ENCODE measurements around the gene RNLS. TPM values are rescaled to one million over a fixed set of nuclear protein-coding genes. Genes with fewer than 3 reads are reported as not detected.

RNLS gene
- total RNA-seq, 2 experiments from 2014 or later, result 4.0 to 4.4 TPM

DNA sequence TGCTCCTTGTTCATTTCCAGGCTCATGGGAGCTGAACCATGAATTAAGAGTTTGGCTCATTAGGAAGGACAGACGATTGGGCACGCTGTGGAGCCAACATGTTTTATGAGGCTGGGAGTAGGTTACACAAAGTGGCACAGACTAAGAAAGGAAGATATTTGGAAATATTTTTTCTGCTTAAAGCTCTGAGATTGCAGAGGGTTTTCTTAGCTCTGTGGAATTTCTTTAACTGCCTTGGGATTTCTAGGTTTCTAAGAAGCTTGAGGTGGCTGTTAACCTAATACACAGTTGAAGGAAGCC, 344.6 kb downstream of the RNLS start:
- Mint-ChIP-seq H3K4me3 (no peak overlapping the region), H3K9me3 (no peaks in the 10 kb centered on the region), H3K36me3 (ENCODE audit: low read depth) (no peaks in the 10 kb centered on the region), H3K27ac (no peak overlapping the region), H3K27me3 (ENCODE audit: low read depth) (no peaks in the 10 kb centered on the region), H3K4me1 (ENCODE audit: low read depth) (peaks cover 3% of the 10 kb centered on the region)
- no peak for DNase-seq
- intact Hi-C loops (cut with micrococcal nuclease), result no loop called here
- CTCF ChIA-PET, result interaction anchor here (0.7 kb wide), 1 partner anchor 97 kb away, joined by 3 read pairs; no protein-coding TSS in a partner anchor

DNA sequence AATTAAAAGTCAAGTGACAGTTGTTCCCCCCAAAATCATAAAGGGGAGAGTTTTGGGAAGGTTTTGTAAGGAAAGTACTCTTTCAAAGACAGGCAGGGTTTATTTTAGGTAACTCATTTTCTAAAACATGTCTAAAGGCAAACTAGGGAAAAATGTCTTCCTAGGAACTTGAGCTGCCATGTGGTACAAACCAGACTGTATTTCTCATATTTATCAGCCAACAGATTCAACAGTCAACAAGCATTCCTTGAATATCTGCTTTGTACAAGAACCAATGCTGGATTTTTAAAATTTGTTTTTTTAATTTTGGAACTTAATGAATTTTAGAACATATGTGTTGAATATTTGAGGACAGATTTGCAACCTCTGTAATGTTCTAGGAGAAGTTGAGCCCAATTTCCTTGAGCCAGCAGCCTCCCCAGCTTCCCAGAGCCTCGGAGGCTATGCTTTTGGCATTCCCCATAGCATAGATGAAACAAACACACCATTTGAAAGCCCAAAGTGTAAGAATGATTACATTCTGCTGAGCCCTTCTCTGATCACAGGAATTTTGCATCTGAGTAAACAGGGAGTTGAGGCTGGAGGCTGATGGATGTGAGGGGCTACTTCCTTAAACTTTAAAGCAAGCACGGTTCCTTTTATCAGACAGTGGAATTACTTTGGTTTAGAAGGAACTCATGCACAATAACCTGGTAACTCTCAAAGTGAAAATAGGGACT, 345.1 kb downstream of the RNLS start:
- CTCF ChIA-PET, result no interaction called here
- intact Hi-C loops (cut with micrococcal nuclease), result no loop called here
- H3K4me1 Mint-ChIP-seq (ENCODE audit: low read depth), result peaks cover 3% of the 10 kb centered on the region

DNA sequence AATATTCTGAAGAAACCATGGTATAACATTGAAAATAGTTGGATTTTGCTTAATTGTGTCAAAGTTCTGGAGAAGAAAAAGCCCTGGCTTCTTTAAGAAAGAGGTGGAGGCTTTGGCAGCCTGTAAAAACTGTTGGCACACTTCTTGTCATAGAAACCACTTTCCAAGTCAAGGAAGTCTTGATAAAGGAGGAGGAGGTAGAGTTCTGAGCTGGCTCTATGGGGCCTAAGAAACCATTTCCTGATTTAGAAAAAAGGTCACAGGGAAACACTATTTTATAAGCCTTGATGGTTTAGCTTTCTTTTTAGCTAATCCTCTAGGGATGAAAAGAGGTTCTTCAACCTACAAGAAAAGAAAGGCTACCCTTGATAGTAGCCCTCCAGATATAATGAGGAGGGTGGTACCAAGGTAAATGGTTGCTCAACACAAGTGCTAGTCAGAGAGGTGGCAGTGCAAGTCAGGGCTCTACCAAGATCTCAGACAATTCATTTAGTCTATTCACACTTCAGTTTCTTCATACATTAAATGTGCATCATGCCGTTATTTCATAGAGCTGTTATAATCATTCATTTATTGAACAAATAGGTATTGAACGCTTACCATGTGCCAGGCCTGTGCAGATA, 346.9 kb downstream of the RNLS start:
- H3K27me3 Mint-ChIP-seq (ENCODE audit: low read depth), result no peaks in the 10 kb centered on the region
- CTCF ChIA-PET, result no interaction called here
- H3K4me1 Mint-ChIP-seq (ENCODE audit: low read depth), result peaks cover 3% of the 10 kb centered on the region
- no peak overlapping the region for H3K27ac Mint-ChIP-seq
- DNase-seq, result no peak
- H3K4me3 Mint-ChIP-seq, result no peak overlapping the region
- H3K36me3 Mint-ChIP-seq (ENCODE audit: low read depth), result no peaks in the 10 kb centered on the region
- intact Hi-C loops (cut with micrococcal nuclease), result no loop called here
- H3K9me3 Mint-ChIP-seq, result no peaks in the 10 kb centered on the region

More for the DNA sequence above, 345.1 kb downstream of the RNLS start:
- Mint-ChIP-seq H3K9me3 (no peaks in the 10 kb centered on the region), H3K27ac (no peak overlapping the region), H3K4me3 (no peak overlapping the region), H3K27me3 (ENCODE audit: low read depth) (no peaks in the 10 kb centered on the region), H3K36me3 (ENCODE audit: low read depth) (no peaks in the 10 kb centered on the region)
- DNase-seq, result no peak

DNA sequence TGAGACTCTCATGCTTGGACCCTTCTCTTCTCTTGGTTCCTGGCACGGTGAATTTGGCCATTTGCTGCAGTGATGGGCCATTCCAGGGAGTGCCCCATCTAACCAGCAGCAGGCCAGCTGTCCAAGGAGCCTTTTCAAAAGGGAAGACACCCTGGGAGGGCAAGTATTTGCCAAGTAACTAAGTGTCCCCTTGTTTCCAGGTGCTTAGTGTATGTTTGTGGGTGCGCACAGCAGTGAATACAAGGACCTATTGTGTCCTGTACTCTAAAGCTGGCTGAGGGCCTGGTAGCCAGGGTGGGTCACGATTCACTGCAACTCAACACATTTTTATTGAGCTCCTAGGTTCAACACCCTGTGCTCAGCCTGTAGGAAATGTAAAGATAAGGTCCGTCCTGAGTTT, 348.8 kb downstream of the RNLS start:
- intact Hi-C loops (cut with micrococcal nuclease), result no loop called here
- CTCF ChIA-PET, result no interaction called here
- Mint-ChIP-seq H3K27ac (no peak overlapping the region), H3K36me3 (ENCODE audit: low read depth) (no peaks in the 10 kb centered on the region), H3K9me3 (no peaks in the 10 kb centered on the region), H3K4me1 (ENCODE audit: low read depth) (peaks cover 3% of the 10 kb centered on the region), H3K27me3 (ENCODE audit: low read depth) (no peaks in the 10 kb centered on the region), H3K4me3 (no peak overlapping the region)
- DNase-seq, result no peak

DNA sequence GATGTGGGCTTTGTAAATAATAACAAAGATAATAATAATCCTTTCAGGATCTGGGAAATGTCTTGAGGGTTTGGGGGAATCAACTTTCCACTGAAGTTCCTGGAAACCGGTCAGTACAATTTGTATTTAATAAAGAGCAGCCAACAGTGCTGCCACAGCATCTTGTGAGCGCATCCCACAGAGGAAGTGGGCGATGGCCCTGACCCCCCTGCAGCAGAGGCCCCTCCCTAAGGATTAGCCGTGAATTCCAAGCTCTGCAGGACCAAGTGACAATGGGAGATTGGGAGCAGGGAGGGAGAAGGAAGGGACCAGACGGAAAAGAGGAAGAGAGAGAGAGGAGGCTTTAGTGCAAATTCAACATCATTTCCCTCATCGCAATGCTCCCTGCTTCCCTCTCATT, 349.2 kb downstream of the RNLS start:
- Mint-ChIP-seq H3K27me3 (ENCODE audit: low read depth) (no peaks in the 10 kb centered on the region), H3K9me3 (no peaks in the 10 kb centered on the region), H3K27ac (no peak overlapping the region), H3K4me1 (ENCODE audit: low read depth) (peaks cover 3% of the 10 kb centered on the region), H3K4me3 (no peak overlapping the region), H3K36me3 (ENCODE audit: low read depth) (no peaks in the 10 kb centered on the region)
- DNase-seq, result no peak
- intact Hi-C loops (cut with micrococcal nuclease), result no loop called here
- CTCF ChIA-PET, result no interaction called here

DNA sequence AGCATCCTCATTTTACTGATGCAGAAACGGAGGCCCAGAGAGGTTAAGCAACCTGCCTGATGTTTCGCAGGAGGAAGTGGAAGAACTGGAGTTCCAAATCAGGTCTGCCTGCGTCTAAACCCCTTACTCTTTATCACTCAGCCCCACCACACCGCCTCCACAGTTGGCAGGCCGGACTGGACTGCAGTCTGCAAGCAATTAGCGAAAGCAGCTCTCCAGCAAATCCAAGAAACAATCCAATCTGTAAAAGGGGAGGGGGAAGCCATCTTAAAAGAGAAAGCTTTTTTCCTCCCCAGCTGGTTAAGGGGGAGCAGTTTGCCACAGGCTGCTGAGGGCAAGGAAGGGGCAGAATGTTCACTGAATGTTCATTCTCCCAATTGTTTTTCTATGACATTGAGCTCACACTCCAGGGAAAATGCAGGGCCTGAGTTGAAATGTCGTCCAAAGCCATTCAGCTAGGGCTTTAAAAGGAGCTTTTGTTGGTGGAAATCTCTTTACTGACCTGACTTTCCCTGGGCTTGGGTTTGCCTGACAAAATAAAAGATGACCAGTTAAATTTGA, 350.1 kb downstream of the RNLS start:
- Mint-ChIP-seq H3K36me3 (ENCODE audit: low read depth) (no peaks in the 10 kb centered on the region), H3K27ac (no peak overlapping the region), H3K4me1 (ENCODE audit: low read depth) (peaks cover 3% of the 10 kb centered on the region), H3K4me3 (no peak overlapping the region), H3K9me3 (no peaks in the 10 kb centered on the region), H3K27me3 (ENCODE audit: low read depth) (no peaks in the 10 kb centered on the region)
- intact Hi-C loops (cut with micrococcal nuclease), result no loop called here
- DNase-seq, result no peak
- CTCF ChIA-PET, result no interaction called here

DNA sequence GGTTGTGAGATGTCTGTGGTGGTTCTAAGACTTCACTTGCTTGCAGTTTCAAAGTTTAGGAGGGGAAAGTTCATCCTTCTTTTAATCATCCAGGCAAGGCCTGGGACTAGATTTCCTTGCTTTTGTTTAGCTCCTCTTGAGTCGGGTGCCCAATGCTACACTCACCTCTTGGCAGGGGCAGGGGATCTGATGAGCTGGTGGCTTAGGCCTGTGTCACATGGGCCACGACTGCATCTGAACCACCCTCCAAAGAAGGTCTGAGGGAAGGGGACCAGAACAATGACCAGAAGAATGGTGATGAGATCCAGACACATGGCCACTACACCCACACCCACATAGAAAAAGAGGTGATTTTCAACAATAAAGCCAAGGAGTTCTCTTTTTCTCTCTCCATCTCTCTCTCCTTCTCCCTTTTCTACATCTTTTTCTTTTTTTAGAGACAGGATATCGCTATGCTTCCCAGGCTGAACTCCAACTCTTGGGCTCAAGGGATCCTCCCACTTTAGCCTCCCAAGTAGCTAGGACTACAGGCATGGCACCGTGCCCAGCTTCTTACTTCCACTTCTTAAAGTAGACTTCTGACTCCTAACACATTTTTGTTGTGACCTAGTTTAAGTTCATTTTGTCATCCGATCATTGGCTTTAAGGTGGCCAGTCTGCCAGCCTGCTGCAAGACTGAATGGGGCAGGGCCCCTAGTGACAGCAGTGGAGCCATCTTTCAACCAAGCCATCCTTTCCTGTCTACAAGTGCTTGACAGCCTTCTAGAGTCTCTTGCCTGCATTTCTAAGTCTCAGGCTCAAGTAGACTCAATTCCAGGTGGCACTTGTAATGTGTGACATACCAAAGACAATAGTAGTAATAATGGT, 350.9 kb downstream of the RNLS start:
- CTCF ChIA-PET, result no interaction called here
- Mint-ChIP-seq H3K4me1 (ENCODE audit: low read depth) (peaks cover 3% of the 10 kb centered on the region), H3K4me3 (no peak overlapping the region), H3K27ac (no peak overlapping the region), H3K27me3 (ENCODE audit: low read depth) (no peaks in the 10 kb centered on the region), H3K9me3 (no peaks in the 10 kb centered on the region), H3K36me3 (ENCODE audit: low read depth) (no peaks in the 10 kb centered on the region)
- intact Hi-C loops (cut with micrococcal nuclease), result no loop called here
- DNase-seq, result no peak

DNA sequence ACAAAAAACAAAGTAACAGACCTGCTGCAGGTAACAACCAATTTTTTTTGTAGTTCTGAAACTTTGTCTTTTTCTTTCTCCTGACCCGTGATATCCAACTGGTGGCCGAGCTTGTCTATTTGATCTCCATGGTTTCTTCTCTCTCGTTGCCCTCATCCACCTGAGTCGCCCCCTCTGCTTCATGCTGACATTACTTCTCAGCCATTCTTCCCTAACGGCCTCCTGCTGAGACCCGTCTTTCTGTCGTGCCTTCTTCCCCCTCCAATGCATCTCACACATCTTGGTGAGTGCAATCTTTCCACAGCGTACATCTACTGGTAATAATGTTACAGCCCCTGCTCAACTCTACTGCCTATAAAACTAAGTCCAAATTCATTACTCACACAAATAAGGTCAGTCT, 352.9 kb downstream of the RNLS start:
- no peak for DNase-seq
- H3K4me3 Mint-ChIP-seq, result no peak overlapping the region
- no peaks in the 10 kb centered on the region for H3K4me1 Mint-ChIP-seq (ENCODE audit: low read depth)
- CTCF ChIA-PET, result interaction anchor here (1.1 kb wide), 1 partner anchor 195 kb away, joined by 3 read pairs; no protein-coding TSS in a partner anchor
- intact Hi-C loops (cut with micrococcal nuclease), result no loop called here
- H3K9me3 Mint-ChIP-seq, result no peaks in the 10 kb centered on the region
- no peaks in the 10 kb centered on the region for H3K36me3 Mint-ChIP-seq (ENCODE audit: low read depth)
- no peaks in the 10 kb centered on the region for H3K27me3 Mint-ChIP-seq (ENCODE audit: low read depth)
- no peak overlapping the region for H3K27ac Mint-ChIP-seq

DNA sequence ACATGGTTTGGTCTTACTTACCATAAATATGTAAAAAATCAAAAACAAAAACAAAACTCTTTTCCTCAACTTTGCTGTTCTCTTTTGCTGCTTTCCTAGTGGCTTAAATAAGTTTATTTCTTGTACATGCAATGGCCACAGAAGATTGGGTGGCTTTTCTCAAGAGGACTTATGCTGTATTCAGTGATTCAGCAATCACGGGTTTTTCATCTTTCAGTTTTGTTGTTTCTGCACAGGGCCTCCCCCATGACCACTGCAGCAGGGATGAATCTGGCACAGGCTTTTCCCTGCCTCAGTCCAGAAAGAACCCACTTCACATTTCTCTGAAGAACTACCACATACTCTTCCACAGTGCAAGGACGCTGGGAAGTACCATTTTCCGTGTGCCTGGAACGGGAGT, 355.0 kb downstream of the RNLS start:
- Mint-ChIP-seq H3K4me3 (no peak overlapping the region), H3K27ac (no peak overlapping the region), H3K4me1 (ENCODE audit: low read depth) (no peaks in the 10 kb centered on the region), H3K27me3 (ENCODE audit: low read depth) (no peaks in the 10 kb centered on the region), H3K36me3 (ENCODE audit: low read depth) (no peaks in the 10 kb centered on the region), H3K9me3 (no peaks in the 10 kb centered on the region)
- intact Hi-C loops (cut with micrococcal nuclease), result no loop called here
- CTCF ChIA-PET, result no interaction called here
- DNase-seq, result no peak

DNA sequence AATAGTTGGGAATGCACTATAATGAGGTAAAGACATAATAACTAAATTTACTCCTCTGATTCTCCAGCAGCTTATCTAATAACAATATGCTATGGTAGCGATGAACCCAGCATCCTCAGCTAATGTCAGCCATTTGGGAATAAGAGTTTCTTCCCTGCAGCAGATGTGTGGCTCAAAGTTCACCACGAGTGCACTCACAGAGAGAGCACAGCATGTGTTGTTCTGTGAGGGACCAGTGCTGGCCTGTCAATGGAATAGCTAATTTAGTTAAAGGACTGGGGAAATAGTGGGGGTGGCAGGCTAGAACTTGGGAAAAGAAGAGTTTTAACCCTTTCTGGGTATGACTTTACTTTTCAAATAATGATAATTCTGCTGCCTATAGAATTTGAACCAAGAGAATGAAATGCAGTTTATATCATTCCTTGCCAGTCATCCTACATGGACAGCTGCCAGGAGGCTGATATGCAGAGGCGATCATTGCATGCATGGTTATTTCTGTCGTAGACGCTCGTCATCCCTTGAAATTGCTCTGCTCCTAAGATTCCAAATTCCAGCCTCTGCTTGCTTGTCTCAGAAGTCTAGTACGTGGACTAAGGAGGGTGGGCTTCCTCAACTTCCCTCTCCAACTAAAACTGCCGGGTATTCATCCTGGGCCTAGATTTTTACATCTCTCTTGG, 355.6 kb downstream of the RNLS start:
- H3K27me3 Mint-ChIP-seq (ENCODE audit: low read depth), result no peaks in the 10 kb centered on the region
- H3K36me3 Mint-ChIP-seq (ENCODE audit: low read depth), result no peaks in the 10 kb centered on the region
- intact Hi-C loops (cut with micrococcal nuclease), result no loop called here
- CTCF ChIA-PET, result no interaction called here
- H3K4me3 Mint-ChIP-seq, result no peak overlapping the region
- H3K9me3 Mint-ChIP-seq, result no peaks in the 10 kb centered on the region
- no peak for DNase-seq
- H3K27ac Mint-ChIP-seq, result no peak overlapping the region
- no peaks in the 10 kb centered on the region for H3K4me1 Mint-ChIP-seq (ENCODE audit: low read depth)

DNA sequence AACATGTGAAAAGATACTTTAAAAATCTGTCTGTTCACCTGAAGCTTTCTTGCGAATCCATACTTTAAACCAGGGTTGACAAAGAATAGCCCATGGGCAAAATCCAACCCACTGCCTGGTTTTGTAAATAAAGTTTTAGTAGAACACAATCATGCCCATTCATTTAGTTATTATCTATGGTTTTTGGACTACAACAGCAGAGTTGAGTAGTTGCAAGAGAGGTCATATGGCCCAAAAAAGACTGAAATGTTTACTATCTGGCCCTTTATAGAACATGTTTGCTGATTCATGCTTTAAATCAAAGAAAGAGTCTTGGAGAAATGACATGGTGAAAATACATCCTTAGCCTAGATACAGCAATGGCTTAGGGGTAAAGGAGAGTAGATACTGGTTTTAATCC, 356.2 kb downstream of the RNLS start:
- Mint-ChIP-seq H3K4me3 (no peak overlapping the region), H3K36me3 (ENCODE audit: low read depth) (no peaks in the 10 kb centered on the region), H3K4me1 (ENCODE audit: low read depth) (no peaks in the 10 kb centered on the region), H3K27me3 (ENCODE audit: low read depth) (no peaks in the 10 kb centered on the region), H3K27ac (no peak overlapping the region), H3K9me3 (no peaks in the 10 kb centered on the region)
- CTCF ChIA-PET, result no interaction called here
- intact Hi-C loops (cut with micrococcal nuclease), result no loop called here
- DNase-seq, result no peak

DNA sequence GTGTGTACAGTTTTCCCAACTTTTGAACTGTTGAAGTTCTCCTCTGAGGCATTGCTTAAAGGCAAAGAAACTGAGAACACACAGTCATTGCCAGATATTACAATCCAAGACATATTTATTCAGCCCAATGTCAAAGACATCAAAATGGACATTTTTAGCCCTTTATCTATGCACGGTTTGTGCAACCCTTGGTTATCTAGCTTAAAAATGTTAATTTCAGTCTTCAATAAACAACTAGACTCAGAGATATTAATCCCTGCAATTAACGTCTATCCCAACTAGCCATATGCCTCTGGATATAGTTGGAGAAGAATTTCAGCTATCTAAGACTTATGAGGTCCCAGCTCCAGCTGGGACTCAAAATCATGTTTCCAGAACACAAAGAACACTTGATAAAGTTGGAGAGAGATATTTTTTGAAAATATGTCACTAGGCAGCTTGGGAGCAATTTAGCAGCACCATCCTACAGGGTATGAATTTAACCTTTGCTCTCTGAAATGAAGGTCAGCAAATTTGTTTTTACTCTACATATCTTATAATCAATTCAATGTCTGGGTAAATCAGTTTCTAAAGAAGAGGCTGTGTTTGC, 357.0 kb downstream of the RNLS start:
- H3K4me1 Mint-ChIP-seq (ENCODE audit: low read depth), result no peaks in the 10 kb centered on the region
- no peak overlapping the region for H3K27ac Mint-ChIP-seq
- CTCF ChIA-PET, result interaction anchor here (0.6 to 1.6 kb wide), 2 partner anchors 17 to 41 kb away, joined by 3 read pairs; no protein-coding TSS in a partner anchor
- DNase-seq, result no peak
- intact Hi-C loops (cut with micrococcal nuclease), result no loop called here
- H3K36me3 Mint-ChIP-seq (ENCODE audit: low read depth), result no peaks in the 10 kb centered on the region
- no peaks in the 10 kb centered on the region for H3K27me3 Mint-ChIP-seq (ENCODE audit: low read depth)
- H3K9me3 Mint-ChIP-seq, result no peaks in the 10 kb centered on the region
- H3K4me3 Mint-ChIP-seq, result no peak overlapping the region
